Peyer's patch (tissue), 4 donors: ENCODE measurements around the gene PHYKPL. TPM values are rescaled to one million over a fixed set of nuclear protein-coding genes. Genes with fewer than 3 reads are reported as not detected.

Experiments
- DNase-seq, 3 donors: peaks; one replicate each; pipeline ENCODE4 v3.0.0-alpha.2; 2017 to 2019
- H3K27ac ChIP-seq, 4 donors: fragments of 200-600 bp; sonication (generic); one replicate each; pipeline ENCODE4 v1.5.1; 2016 to 2019
- H3K27me3 ChIP-seq, 2 donors: fragments of 200-600 bp; sonication (generic); one replicate each; pipeline ENCODE4 v1.5.1; 2019
- H3K36me3 ChIP-seq, 3 donors: fragments of 200-600 bp; sonication (generic); one replicate each; pipeline ENCODE4 v1.5.1; 2016 to 2019
- H3K4me1 ChIP-seq, 4 donors: fragments of 200-600 bp; sonication (generic); one replicate each; pipeline ENCODE4 v1.5.1; 2016 to 2019
- H3K4me3 ChIP-seq, 4 donors: fragments of 200-600 bp; sonication (generic); 1 replicate in 3 of 4; 2 replicates in 1 of 4; pipeline ENCODE4 v1.5.1; 2016 to 2019; ENCODE audit warnings: mild to moderate bottlenecking in 1 of 4
- H3K9me3 ChIP-seq, 4 donors: fragments of 200-600 bp; sonication (generic); one replicate each; pipeline ENCODE4 v1.5.1; 2016 to 2019; ENCODE audit warnings: mild to moderate bottlenecking in 1 of 4
- POLR2A ChIP-seq, 2 donors: fragments of 450-650 bp; IDR thresholded peaks; one replicate each; pipeline ENCODE4 v1.5.1; 2017; ENCODE audit warnings: antibody characterized with exemption in 2 of 2, mild to moderate bottlenecking in 2 of 2, moderate library complexity in 2 of 2
- total RNA-seq, 4 donors: library from RNA; depleted of rRNA; stranded (reverse); fragments of >200 nt; gene quantifications; one replicate each; pipeline ENCODE4 v1.1.0, GENCODE V29; 2016
- TF ChIP-seq, protein P1 (sequence below), 6 experiments: fragments of 450-650 bp in 4 of 6; fragments of 200-600 bp in 2 of 6; sonication (generic) in 1 of 6; IDR thresholded peaks; one replicate each; pipeline ENCODE4 v1.5.1; 2017 to 2019; ENCODE audit warnings: antibody characterized with exemption in 6 of 6, mild to moderate bottlenecking in 3 of 6, moderate library complexity in 1 of 6

PHYKPL gene
- total RNA-seq, 4 donors from 2014 or later = 180 to 441 (median 280) TPM

DNA sequence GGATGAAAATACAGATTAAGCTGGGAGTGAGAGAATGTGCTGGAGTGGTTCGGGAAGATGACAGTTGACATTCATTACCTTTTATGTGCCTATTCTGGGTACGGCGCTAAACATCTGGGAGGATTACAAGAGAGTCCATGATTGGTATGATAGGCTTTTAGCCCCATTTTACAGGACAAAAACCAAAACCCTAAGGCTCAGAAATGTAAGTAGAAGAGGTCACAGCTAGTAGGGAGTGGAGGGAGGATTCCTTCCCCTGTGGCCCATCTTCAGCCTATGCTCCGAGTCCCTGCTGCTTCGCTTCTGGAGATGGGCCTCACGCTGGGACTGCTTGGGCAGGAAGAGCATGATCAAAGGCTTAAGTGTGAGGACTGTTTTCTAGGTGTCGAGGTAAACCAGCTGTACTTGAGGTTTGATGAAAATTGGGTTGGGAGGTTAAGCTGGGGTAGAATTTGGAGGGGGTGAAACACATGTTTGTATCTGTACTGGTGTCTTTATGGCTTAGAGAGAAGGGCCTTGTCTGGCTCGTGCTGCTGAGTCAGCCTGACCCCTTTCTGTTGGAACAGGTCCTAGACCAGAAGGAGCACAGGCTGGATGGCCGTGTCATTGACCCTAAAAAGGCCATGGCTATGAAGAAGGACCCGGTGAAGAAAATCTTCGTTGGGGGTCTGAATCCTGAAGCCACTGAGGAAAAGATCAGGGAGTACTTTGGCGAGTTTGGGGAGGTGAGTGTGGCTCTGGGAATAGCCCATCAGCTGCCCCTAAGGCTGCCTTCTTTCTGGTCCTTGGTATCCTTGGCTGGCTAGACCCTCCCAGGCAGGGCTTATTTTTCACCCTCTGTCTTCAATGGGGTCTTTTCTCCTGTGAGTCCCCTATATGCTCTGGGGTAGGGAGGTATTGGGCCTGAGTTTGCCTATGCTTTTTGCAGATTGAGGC lies 26.2 kb downstream of the PHYKPL start:
- Histone ChIP-seq H3K27ac (peak overlapping the region in 3 of 4 donors; percentile 97 to 99 (median 98)), H3K9me3 (no peaks in the 10 kb centered on the region), H3K4me3 (peak overlapping the region; percentile 87 to 100 (median 93)), H3K27me3 (no peaks in the 10 kb centered on the region), H3K36me3 (peaks cover 0 to 50% (median 0%) of the 10 kb centered on the region in 3 donors), H3K4me1 (peaks cover 3 to 50% (median 13%) of the 10 kb centered on the region in 4 donors)
- TF ChIP-seq, protein P1, sequence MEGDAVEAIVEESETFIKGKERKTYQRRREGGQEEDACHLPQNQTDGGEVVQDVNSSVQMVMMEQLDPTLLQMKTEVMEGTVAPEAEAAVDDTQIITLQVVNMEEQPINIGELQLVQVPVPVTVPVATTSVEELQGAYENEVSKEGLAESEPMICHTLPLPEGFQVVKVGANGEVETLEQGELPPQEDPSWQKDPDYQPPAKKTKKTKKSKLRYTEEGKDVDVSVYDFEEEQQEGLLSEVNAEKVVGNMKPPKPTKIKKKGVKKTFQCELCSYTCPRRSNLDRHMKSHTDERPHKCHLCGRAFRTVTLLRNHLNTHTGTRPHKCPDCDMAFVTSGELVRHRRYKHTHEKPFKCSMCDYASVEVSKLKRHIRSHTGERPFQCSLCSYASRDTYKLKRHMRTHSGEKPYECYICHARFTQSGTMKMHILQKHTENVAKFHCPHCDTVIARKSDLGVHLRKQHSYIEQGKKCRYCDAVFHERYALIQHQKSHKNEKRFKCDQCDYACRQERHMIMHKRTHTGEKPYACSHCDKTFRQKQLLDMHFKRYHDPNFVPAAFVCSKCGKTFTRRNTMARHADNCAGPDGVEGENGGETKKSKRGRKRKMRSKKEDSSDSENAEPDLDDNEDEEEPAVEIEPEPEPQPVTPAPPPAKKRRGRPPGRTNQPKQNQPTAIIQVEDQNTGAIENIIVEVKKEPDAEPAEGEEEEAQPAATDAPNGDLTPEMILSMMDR (IDR thresholded peaks at IDR 0.05) = no peak
- DNase-seq = peak in 1 of 3 donors; percentile 49

DNA sequence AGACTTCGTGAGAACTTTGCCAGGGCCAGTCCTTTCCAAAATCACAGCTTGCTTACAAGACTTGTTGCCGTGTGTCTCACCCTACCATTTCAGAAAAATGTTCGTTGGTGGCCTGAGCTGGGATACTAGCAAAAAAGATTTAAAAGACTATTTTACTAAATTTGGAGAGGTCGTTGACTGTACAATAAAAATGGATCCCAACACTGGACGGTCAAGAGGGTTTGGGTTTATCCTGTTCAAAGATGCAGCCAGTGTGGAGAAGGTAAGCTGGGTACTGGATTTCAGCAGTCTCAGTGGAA lies 26.9 kb downstream of the PHYKPL start:
- no peaks in the 10 kb centered on the region for H3K27me3 ChIP-seq
- DNase-seq = no peak
- TF ChIP-seq, protein P1 (IDR thresholded peaks at IDR 0.05) = no peak
- no peak for TF ChIP-seq POLR2A (IDR thresholded peaks at IDR 0.05)
- H3K4me1 ChIP-seq = peaks cover 3 to 45% (median 13%) of the 10 kb centered on the region in 4 donors
- no peaks in the 10 kb centered on the region for H3K9me3 ChIP-seq
- peaks cover 0 to 42% (median 0%) of the 10 kb centered on the region in 3 donors for H3K36me3 ChIP-seq
- peak overlapping the region; percentile 97 to 99 (median 98) for H3K27ac ChIP-seq
- peak overlapping the region; percentile 87 to 100 (median 93) for H3K4me3 ChIP-seq

DNA sequence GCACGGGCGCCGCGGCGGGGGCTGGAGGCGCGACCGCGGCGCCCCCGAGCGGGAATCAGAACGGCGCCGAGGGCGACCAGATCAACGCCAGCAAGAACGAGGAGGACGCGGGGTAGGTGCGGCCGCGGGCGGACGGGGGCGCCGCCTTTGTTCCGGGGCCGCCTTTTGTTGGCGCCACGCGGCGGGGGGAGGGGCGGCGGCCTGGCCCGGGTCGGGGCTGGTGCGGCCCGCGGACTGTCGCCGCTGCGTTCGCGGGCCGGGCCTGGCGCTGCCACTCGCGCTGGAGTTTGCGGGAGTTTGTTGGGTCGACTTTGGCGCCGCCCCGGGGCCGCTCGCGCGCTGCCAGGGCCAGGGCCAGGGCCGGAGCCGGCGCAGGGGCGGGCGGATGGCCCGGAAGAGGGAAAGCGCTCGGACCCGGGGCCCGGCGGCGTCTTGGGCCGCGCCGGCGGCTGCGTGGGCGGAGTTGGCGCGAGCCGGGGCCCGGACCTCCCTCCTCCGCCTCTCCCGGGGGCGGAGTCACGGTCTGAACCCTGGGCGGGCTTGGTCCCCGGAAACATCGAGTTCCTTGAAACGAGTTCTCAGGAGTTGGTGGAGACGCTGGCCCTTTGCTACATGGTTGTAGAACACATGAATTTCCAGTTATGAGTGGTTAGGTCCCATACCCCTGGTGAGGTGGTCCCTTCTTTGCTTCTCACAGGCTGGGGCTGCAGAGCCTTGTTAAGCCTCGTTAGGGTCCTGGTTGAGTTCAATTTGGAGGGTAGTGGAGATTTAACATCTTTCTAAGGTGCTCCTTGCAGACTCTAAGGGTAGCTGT lies 27.5 kb downstream of the PHYKPL start:
- DNase-seq = peak; percentile 82 to 94 (median 92)
- H3K4me1 ChIP-seq = peaks cover 3 to 41% (median 13%) of the 10 kb centered on the region in 4 donors
- no peaks in the 10 kb centered on the region for H3K27me3 ChIP-seq
- no peaks in the 10 kb centered on the region for H3K9me3 ChIP-seq
- peak; percentile 68 to 80 for TF ChIP-seq POLR2A (IDR thresholded peaks at IDR 0.05)
- TF ChIP-seq, protein P1 (IDR thresholded peaks at IDR 0.05) = peak in 1 of 6 experiments; percentile 3
- peak overlapping the region; percentile 87 to 100 (median 93) for H3K4me3 ChIP-seq
- peaks cover 0 to 37% (median 0%) of the 10 kb centered on the region in 3 donors for H3K36me3 ChIP-seq
- H3K27ac ChIP-seq = peak overlapping the region; percentile 97 to 99 (median 98)

DNA sequence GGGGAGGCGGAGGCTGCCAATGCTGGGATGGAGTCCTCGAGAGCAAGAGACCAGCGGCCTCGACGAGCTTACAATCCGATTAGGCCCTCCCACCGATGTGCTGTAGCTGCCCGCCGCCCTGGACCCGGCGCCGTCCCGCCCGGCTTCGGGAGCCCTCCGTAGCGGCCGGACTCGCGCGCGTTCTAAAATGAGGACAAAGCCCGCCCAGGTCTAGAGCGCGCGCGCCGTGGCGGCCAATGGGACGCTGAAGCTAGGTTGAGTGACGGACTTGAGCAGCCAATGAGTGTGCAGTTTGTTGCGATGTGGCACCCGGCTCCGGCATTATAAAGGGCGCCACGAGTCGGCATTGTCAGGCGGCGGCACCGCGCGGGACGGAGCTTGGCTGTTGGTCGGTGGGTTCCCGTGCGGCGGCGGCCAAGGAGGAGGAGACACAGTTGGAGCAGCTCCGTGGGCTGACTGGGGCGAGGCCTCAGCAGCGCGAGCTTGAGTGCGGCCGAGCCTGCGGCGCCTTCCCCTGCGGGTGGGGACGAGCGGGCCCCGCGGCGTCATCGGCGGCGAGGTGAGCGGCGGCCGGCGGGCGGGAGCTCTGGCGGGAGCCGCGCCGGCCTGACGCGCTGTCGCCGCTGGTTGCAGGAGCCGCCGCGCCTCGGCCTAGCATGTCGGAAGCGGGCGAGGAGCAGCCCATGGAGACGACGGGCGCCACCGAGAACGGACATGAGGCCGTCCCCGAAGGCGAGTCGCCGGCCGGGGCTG lies 28.2 kb downstream of the PHYKPL start, which contains the start of gene HNRNPAB:
Gene HNRNPAB (plus strand): TSS at position 352 of the 753 bp plus-strand sequence. CDS start 305 bp downstream, at position 657.
- Histone ChIP-seq H3K4me1 (peaks cover 3 to 36% (median 13%) of the 10 kb centered on the region in 4 donors), H3K4me3 (peak within 1 kb of the TSS; percentile 87 to 100 (median 93)), H3K27me3 (no peaks in the 10 kb centered on the region), H3K27ac (peak within 1 kb of the TSS; percentile 97 to 99 (median 98)), H3K36me3 (peaks cover 0 to 29% (median 0%) of the 10 kb centered on the region in 3 donors), H3K9me3 (no peaks in the 10 kb centered on the region)
- TF ChIP-seq, protein P1 (IDR thresholded peaks at IDR 0.05) = peak in 2 of 6 experiments; percentile 3 to 13
- peak; percentile 100 for TF ChIP-seq POLR2A (IDR thresholded peaks at IDR 0.05)
- DNase-seq = peak; percentile 97 to 98 (median 97)
